MM.1S (cell line): ENCODE data around the gene MAGI2.

Source experiments
- EZH2 ChIP-seq: fragments of 300-600 bp; sonication (generic); optimal IDR thresholded peaks from 2 replicates; pipeline ENCODE3; 2017; ENCODE audit warnings: low read depth, mild to moderate bottlenecking, antibody characterized with exemption, low read length, mixed read lengths
- TF ChIP-seq, protein P1 (sequence below): fragments of 300-600 bp; sonication (generic); IDR thresholded peaks from 2 replicates; pipeline ENCODE4 v1.5.1; 2016; ENCODE audit warnings: antibody characterized with exemption, low read length, mixed read lengths

DNA sequence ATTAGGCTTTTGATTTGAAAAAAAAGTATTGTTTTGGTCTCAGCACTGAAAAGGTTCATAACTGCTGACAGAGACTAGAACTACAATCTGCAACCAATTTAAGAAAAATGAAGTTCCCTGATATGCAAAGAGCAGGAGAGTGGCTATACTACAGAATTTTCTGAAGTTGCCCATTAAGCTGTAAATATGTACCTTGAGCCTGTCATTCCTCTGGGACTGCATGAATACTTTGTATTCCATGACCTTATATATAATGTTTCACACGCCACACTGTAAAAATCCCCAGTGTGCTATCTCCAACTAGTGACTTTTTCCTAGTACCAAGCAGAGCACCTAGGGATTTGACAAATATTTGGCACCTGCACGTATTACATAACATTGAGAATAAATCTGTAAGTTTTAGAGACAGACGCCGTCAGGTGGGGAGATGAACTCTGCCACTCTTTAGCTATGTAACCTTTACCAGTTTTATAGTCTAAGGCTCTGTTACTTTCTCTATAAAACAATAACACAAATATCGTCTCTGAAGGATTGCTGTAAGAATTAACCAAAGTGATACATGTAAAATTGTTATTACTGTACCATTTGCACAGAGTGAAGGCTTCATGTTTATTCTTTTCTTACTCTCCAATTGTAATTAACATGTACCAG, 235.4 kb downstream of the MAGI2 start:
- TF ChIP-seq, protein P1, sequence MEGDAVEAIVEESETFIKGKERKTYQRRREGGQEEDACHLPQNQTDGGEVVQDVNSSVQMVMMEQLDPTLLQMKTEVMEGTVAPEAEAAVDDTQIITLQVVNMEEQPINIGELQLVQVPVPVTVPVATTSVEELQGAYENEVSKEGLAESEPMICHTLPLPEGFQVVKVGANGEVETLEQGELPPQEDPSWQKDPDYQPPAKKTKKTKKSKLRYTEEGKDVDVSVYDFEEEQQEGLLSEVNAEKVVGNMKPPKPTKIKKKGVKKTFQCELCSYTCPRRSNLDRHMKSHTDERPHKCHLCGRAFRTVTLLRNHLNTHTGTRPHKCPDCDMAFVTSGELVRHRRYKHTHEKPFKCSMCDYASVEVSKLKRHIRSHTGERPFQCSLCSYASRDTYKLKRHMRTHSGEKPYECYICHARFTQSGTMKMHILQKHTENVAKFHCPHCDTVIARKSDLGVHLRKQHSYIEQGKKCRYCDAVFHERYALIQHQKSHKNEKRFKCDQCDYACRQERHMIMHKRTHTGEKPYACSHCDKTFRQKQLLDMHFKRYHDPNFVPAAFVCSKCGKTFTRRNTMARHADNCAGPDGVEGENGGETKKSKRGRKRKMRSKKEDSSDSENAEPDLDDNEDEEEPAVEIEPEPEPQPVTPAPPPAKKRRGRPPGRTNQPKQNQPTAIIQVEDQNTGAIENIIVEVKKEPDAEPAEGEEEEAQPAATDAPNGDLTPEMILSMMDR, result no peak
- no peak for TF ChIP-seq EZH2
